GM23248 (cell line): ENCODE results near the gene DUOX2.

Experiments
- EZH2 ChIP-seq: fragments of 200-600 bp; sonication (generic); IDR thresholded peaks from 2 replicates; pipeline ENCODE4 v1.6.1; 2018; ENCODE audit warnings: antibody characterized with exemption, mild to moderate bottlenecking; ENCODE audit not compliant: insufficient read depth, poor library complexity, severe bottlenecking
- EZH2phosphoT487 ChIP-seq: fragments of 200-600 bp; sonication (generic); IDR thresholded peaks from 2 replicates; pipeline ENCODE4 v1.6.1; 2018; ENCODE audit warnings: antibody characterized with exemption, moderate library complexity, mild to moderate bottlenecking, low read depth; ENCODE audit not compliant: insufficient read depth

GRCh38 chr15:45110256-45110820, 3.6 kb downstream of the DUOX2 start:
- no peak for TF ChIP-seq EZH2
- no peak for TF ChIP-seq EZH2phosphoT487
